ENCODE data around the gene MAT2B.

DNA sequence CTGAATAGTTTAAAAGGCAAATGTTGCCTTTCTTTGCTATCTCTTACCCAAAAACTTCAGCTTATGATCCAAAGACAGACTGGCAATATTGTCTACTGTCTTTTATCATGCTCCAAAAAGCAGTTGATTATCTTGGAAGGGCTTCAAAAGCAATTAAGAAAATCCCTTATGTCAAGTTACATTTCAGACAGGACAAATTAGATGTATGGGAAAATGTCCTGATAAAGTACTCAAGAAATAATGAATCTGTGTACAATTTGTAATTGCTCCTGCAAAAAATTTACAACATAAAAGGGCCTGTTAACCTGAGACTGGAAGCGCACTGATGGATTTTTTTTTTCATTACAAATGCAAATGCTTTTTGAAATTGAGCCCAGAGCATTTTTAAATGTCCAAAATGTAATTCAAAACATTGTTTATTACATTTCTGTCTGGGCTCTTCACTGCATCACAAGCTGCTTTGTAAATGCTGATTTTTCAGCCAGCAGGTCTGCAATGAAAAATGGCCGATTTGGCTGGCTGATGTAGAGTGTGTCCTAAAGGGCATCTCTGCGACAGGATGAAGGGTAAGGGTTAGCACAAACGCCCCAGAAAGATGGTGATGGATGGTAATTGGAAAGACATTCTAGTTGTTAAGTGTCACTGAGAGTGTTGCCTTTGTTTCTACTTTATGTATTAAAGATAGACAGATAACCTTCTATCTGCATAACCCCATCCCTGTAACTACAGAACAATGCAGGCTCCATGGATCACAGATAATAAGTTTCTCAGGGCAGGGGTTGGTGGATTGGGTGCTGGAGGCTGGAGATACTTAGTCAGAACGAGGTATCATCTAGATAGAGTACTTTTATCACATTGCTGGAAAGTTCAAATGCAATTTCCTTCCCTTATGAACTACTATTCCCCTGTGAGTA lies 27.0 kb downstream of the MAT2B start:
- TF ChIP-seq, protein P1, sequence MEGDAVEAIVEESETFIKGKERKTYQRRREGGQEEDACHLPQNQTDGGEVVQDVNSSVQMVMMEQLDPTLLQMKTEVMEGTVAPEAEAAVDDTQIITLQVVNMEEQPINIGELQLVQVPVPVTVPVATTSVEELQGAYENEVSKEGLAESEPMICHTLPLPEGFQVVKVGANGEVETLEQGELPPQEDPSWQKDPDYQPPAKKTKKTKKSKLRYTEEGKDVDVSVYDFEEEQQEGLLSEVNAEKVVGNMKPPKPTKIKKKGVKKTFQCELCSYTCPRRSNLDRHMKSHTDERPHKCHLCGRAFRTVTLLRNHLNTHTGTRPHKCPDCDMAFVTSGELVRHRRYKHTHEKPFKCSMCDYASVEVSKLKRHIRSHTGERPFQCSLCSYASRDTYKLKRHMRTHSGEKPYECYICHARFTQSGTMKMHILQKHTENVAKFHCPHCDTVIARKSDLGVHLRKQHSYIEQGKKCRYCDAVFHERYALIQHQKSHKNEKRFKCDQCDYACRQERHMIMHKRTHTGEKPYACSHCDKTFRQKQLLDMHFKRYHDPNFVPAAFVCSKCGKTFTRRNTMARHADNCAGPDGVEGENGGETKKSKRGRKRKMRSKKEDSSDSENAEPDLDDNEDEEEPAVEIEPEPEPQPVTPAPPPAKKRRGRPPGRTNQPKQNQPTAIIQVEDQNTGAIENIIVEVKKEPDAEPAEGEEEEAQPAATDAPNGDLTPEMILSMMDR (IDR thresholded peaks at IDR 0.05), result no peak
- no peak for TF ChIP-seq POLR2A (IDR thresholded peaks at IDR 0.05)
